Uterus (tissue), 2 donors: ENCODE data around the gene TEX51.

Experiments used
- CTCF ChIP-seq, 4 experiments: fragments of 200-600 bp in 2 of 4; fragments of 450-650 bp in 2 of 4; sonication (generic) in 2 of 4; IDR thresholded peaks; one replicate each; pipeline ENCODE4 v1.5.1; 2016 to 2019; ENCODE audit warnings: antibody characterized with exemption in 4 of 4, mild to moderate bottlenecking in 2 of 4, moderate library complexity in 1 of 4
- POLR2A ChIP-seq, 2 donors: fragments of 450-650 bp; IDR thresholded peaks; one replicate each; pipeline ENCODE4 v1.6.1; 2016; ENCODE audit warnings: antibody characterized with exemption in 2 of 2, mild to moderate bottlenecking in 1 of 2, moderate library complexity in 1 of 2

GRCh38 chr2:126936219-126936723 is 37.6 kb downstream of the TEX51 start:
- no peak for TF ChIP-seq CTCF (IDR thresholded peaks at IDR 0.05)
- TF ChIP-seq POLR2A (IDR thresholded peaks at IDR 0.05), result no peak
